RWPE2 (cell line): ENCODE data around the gene DAZAP1.

Experiments used
- ATAC-seq: fragments of 200-7000 bp; cut with Tn5 transposase; 3 replicates; pipeline ENCODE4 v1.9.1; 2021; ENCODE audit warnings: low read depth
- DNase-seq: peaks from one replicate; pipeline ENCODE4 v3.0.0-alpha.2; 2020; ENCODE audit warnings: low spot score
- H3K27ac ChIP-seq: fragments of 450-650 bp; 2 replicates; pipeline ENCODE4 v1.5.1; 2017; ENCODE audit warnings: mild to moderate bottlenecking; ENCODE audit not compliant: poor library complexity, severe bottlenecking
- H3K27me3 ChIP-seq: fragments of 250-450 bp; sonication (Bioruptor Pico); 2 replicates; pipeline ENCODE4 v1.5.1; 2021; ENCODE audit warnings: mild to moderate bottlenecking, moderate library complexity; ENCODE audit not compliant: insufficient read depth, poor library complexity, severe bottlenecking
- H3K36me3 ChIP-seq: fragments of 250-450 bp; sonication (Bioruptor Pico); 2 replicates; pipeline ENCODE4 v1.5.1; 2020; ENCODE audit warnings: low read depth, mild to moderate bottlenecking, moderate library complexity
- H3K4me1 ChIP-seq: fragments of 250-450 bp; sonication (Bioruptor Pico); 2 replicates; pipeline ENCODE4 v1.5.1; 2021; ENCODE audit warnings: mild to moderate bottlenecking, moderate library complexity; ENCODE audit not compliant: insufficient read depth, poor library complexity, severe bottlenecking
- H3K4me3 ChIP-seq: fragments of 250-450 bp; sonication (Bioruptor Pico); 2 replicates; pipeline ENCODE4 v1.5.1; 2021; ENCODE audit warnings: mild to moderate bottlenecking, moderate library complexity; ENCODE audit not compliant: severe bottlenecking
- H3K9me3 ChIP-seq: fragments of 250-450 bp; sonication (Bioruptor Pico); 2 replicates; pipeline ENCODE4 v1.5.1; 2021; ENCODE audit warnings: mild to moderate bottlenecking, moderate library complexity; ENCODE audit not compliant: severe bottlenecking
- CTCF ChIP-seq: fragments of 450-650 bp; IDR thresholded peaks from one replicate; pipeline ENCODE4 v1.5.1; 2017; ENCODE audit warnings: mild to moderate bottlenecking, moderate library complexity; ENCODE audit not compliant: poor library complexity, severe bottlenecking

Gene DAZAP1

DNA sequence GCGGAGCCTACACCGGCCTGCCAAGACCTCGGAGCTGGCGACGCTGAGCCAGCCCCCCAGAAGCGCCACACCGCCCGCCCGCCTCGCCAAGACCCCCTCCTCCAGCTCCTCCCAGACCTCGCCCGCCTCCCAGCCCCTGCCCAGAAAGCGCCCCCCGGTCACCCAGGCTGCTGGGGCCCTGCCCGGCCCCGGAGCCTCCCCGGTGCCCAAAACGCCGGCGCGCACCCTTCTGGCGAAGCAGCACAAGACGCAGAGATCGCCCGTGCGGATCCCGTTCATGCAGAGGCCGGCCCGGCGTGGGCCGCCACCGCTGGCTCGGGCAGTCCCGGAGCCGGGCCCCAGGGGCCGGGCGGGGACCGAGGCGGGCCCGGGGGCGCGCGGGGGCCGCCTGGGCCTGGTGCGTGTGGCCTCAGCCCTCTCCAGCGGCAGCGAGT lies 61.5 kb downstream of the DAZAP1 start:
- Histone ChIP-seq H3K36me3 (no peaks in the 10 kb centered on the region), H3K27ac (no peak overlapping the region), H3K9me3 (no peaks in the 10 kb centered on the region), H3K4me1 (peaks cover 5% of the 10 kb centered on the region), H3K27me3 (peaks cover 64% of the 10 kb centered on the region), H3K4me3 (peak overlapping the region; percentile 29)
- peak; percentile 28 for TF ChIP-seq CTCF
- no peak for DNase-seq
- no peak for ATAC-seq

- peak; percentile 1 for TF ChIP-seq CTCF
- H3K27ac ChIP-seq, result no peak overlapping the region
- peaks cover 5% of the 10 kb centered on the region for H3K4me1 ChIP-seq
- no peak for ATAC-seq
- peak overlapping the region; percentile 29 for H3K4me3 ChIP-seq
- H3K36me3 ChIP-seq, result no peaks in the 10 kb centered on the region
- H3K27me3 ChIP-seq, result peaks cover 64% of the 10 kb centered on the region
- H3K9me3 ChIP-seq, result no peaks in the 10 kb centered on the region
- DNase-seq, result no peak
These were observed 62.1 kb downstream of the DAZAP1 start for GRCh38 chr19:1469255-1470054.

DNA sequence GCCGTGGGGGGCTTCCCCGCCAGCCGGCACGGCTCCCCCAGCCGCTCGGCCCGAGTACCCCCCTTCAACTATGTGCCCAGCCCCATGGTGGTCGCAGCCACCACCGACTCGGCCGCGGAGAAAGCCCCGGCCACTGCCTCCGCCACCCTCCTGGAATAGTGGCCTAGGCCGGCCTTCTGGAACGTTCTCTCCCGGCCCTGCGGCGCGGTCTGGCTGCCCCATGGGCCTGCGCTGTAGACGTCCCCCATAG lies 62.6 kb downstream of the DAZAP1 start:
- no peak for TF ChIP-seq CTCF
- Histone ChIP-seq H3K36me3 (no peaks in the 10 kb centered on the region), H3K4me1 (peaks cover 5% of the 10 kb centered on the region), H3K4me3 (peak overlapping the region; percentile 1), H3K27me3 (peaks cover 64% of the 10 kb centered on the region), H3K9me3 (no peaks in the 10 kb centered on the region), H3K27ac (no peak overlapping the region)
- no peak for DNase-seq
- no peak for ATAC-seq

GRCh38 chr19:1470305-1471009 lies 63.1 kb downstream of the DAZAP1 start:
- TF ChIP-seq CTCF, result no peak
- ATAC-seq (peak; percentile 26; the same call in 2 of the 3 replicates), DNase-seq (no peak)
- H3K4me3 ChIP-seq, result peak overlapping the region; percentile 1
- peaks cover 5% of the 10 kb centered on the region for H3K4me1 ChIP-seq
- no peaks in the 10 kb centered on the region for H3K9me3 ChIP-seq
- H3K27me3 ChIP-seq, result peaks cover 59% of the 10 kb centered on the region
- H3K27ac ChIP-seq, result no peak overlapping the region
- H3K36me3 ChIP-seq, result no peaks in the 10 kb centered on the region

DNA sequence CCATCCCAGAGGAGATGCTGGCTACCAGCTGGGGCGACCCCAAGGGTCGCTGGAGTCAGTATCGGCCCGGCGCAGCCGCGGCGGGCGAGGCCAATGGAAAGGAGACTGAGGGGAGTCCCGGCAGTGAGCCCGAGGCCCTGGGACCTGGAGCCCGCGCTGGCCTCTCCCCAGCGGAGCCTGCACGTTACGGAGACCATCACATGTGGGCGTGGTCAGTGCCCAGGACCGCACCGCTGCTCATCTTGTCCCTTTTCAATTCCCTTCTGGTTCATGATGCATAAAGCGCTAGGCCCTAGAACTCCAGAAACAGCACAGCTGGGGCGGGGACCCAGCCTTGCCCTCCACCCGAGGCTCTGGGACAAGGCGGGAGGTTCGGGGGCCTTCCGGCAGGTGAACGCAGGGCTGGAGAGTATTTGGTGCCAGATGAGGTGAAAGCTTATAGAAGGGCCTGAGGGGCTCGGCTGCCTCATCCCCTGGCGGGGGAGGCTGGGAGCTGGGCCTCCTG lies 63.7 kb downstream of the DAZAP1 start:
- Histone ChIP-seq H3K27me3 (peaks cover 56% of the 10 kb centered on the region), H3K27ac (no peak overlapping the region), H3K36me3 (no peaks in the 10 kb centered on the region), H3K4me3 (peak overlapping the region; percentile 1), H3K9me3 (no peaks in the 10 kb centered on the region), H3K4me1 (peaks cover 5% of the 10 kb centered on the region)
- ATAC-seq, result peak; percentile 7; the same call in 1 of the 3 replicates
- DNase-seq, result no peak
- TF ChIP-seq CTCF, result no peak
